Sciatic nerve (tissue), 2 donors: ENCODE data around the gene ECI1. TPM values are rescaled to one million over a fixed set of nuclear protein-coding genes. Genes with fewer than 3 reads are reported as not detected.
"Not testable (repeated sequence)": the region's sequence is repeated elsewhere in the genome, so short reads cannot be mapped to it uniquely, and the experiment has no call there.

Source experiments
- ATAC-seq: fragments of 200-7000 bp; cut with Tn5 transposase; one replicate; pipeline ENCODE4 v1.9.1; 2020; ENCODE audit warnings: mild to moderate bottlenecking, moderate library complexity
- DNase-seq: peaks from one replicate; pipeline ENCODE4 v3.0.0-alpha.2; 2020; ENCODE audit warnings: low spot score
- intact Hi-C: fragments of 100-400 bp; cut with DNase I; formaldehyde crosslinking; loops from one replicate; pipeline ENCODE4 v1.14.2; 2022
- total RNA-seq: library from RNA; stranded (reverse); fragmentation: NEBNext Ultra II Directional; extraction: Animal tissue kit (Norgen Biotek cat#: 25700); gene quantifications from one replicate; pipeline ENCODE4 v1.2.1, GENCODE V29; 2021
- donor health status: DM: no; HTN: no; CAD: no.
- donor health status: DM: no; HTN: no; CAD: no.

Gene ECI1
- total RNA-seq, 1 donor from 2014 or later: 37.6 TPM

GRCh38 chr16:2282262-2282661 is 30.9 kb upstream of the ECI1 start:
- DNase-seq (no peak), ATAC-seq (no peak)
- intact Hi-C loops: no loop called here

- no peak for ATAC-seq
- intact Hi-C loops: no loop called here
- DNase-seq: no peak
These were observed 29.7 kb upstream of the ECI1 start for GRCh38 chr16:2280981-2281542.

GRCh38 chr16:2280461-2280860 is 29.1 kb upstream of the ECI1 start:
- intact Hi-C loops: no loop called here
- no peak for DNase-seq
- no peak for ATAC-seq

- intact Hi-C loops: no loop called here
- DNase-seq: no peak
- no peak for ATAC-seq
These were observed 27.8 kb upstream of the ECI1 start for GRCh38 chr16:2278956-2279800.

GRCh38 chr16:2278272-2278608 is 26.9 kb upstream of the ECI1 start:
- intact Hi-C loops: no loop called here
- ATAC-seq: no peak

GRCh38 chr16:2277466-2278271 is 26.3 kb upstream of the ECI1 start:
- DNase-seq (no peak), ATAC-seq (no peak)
- intact Hi-C loops: no loop called here

More at GRCh38 chr16:2278272-2278608, 26.9 kb upstream of the ECI1 start:
- no peak for DNase-seq

- no peak for DNase-seq
- intact Hi-C loops: no loop called here
- ATAC-seq: no peak
These were observed 25.2 kb upstream of the ECI1 start for GRCh38 chr16:2276368-2277195.

- no peak for ATAC-seq
- intact Hi-C loops: no loop called here
These were observed 24.3 kb upstream of the ECI1 start for GRCh38 chr16:2275476-2276367.

GRCh38 chr16:2273931-2274330 is 22.5 kb upstream of the ECI1 start:
- DNase-seq (no peak), ATAC-seq (no peak)
- intact Hi-C loops: no loop called here

More at GRCh38 chr16:2275476-2276367, 24.3 kb upstream of the ECI1 start:
- no peak for DNase-seq

GRCh38 chr16:2273484-2273883 is 22.1 kb upstream of the ECI1 start:
- DNase-seq: no peak
- intact Hi-C loops: no loop called here
- ATAC-seq: peak; percentile 5

GRCh38 chr16:2271848-2272461 is 20.6 kb upstream of the ECI1 start:
- DNase-seq (no peak), ATAC-seq (no peak)
- intact Hi-C loops: no loop called here

GRCh38 chr16:2270588-2271470 is 19.4 kb upstream of the ECI1 start:
- ATAC-seq (no peak), DNase-seq (no peak)
- intact Hi-C loops: no loop called here

- intact Hi-C loops: no loop called here
- ATAC-seq: no peak
- DNase-seq: no peak
These were observed 18.7 kb upstream of the ECI1 start for GRCh38 chr16:2270070-2270462.

GRCh38 chr16:2267913-2268666 is 16.7 kb upstream of the ECI1 start, which contains the start of gene RNPS1:
Gene RNPS1 (minus strand): TSS chr16:2268126. CDS start chr16:2264643, 3,483 bp downstream.
- peak; percentile 97 for ATAC-seq
- peak; percentile 98 for DNase-seq
- intact Hi-C loops: no loop called here

- DNase-seq, intact Hi-C loops: not testable (repeated sequence)
- peak; percentile 82 for ATAC-seq
These were observed 16.1 kb upstream of the ECI1 start for GRCh38 chr16:2267505-2267912.

GRCh38 chr16:2266887-2267286 is 15.5 kb upstream of the ECI1 start:
- intact Hi-C loops, ATAC-seq, DNase-seq: not testable (repeated sequence)
